Tibial nerve (tissue), 4 donors: ENCODE results near the gene RIIAD1. TPM values are rescaled to one million over a fixed set of nuclear protein-coding genes. Genes with fewer than 3 reads are reported as not detected.
"Not testable (repeated sequence)": the region's sequence is repeated elsewhere in the genome, so short reads cannot be mapped to it uniquely, and the experiment has no call there.

ENCODE experiments used
- DNase-seq, 2 donors: peaks; one replicate each; pipeline ENCODE4 v3.0.0-alpha.2; 2019; ENCODE audit warnings: low spot score in 2 of 2
- H3K27ac ChIP-seq, 4 donors: fragments of 200-600 bp; sonication (generic) in 3 of 4; one replicate each; pipeline ENCODE4 v1.5.1; 2017 to 2019; ENCODE audit warnings: mild to moderate bottlenecking in 1 of 4
- H3K27me3 ChIP-seq, 2 donors: fragments of 200-600 bp; sonication (generic) in 1 of 2; one replicate each; pipeline versions ENCODE4 v1.5.1 to v1.6.0; 2017 to 2019
- H3K36me3 ChIP-seq, 3 donors: fragments of 200-600 bp; sonication (generic); one replicate each; pipeline ENCODE4 v1.5.1; 2018 to 2019
- H3K4me1 ChIP-seq, 4 donors: fragments of 200-600 bp; sonication (generic) in 3 of 4; one replicate each; pipeline ENCODE4 v1.5.1; 2017 to 2019
- H3K4me3 ChIP-seq, 4 donors: fragments of 200-600 bp; sonication (generic) in 3 of 4; one replicate each; pipeline ENCODE4 v1.5.1; 2017 to 2019; ENCODE audit warnings: mild to moderate bottlenecking in 1 of 4, moderate library complexity in 1 of 4
- H3K9me3 ChIP-seq, 4 donors: fragments of 200-600 bp; sonication (generic) in 3 of 4; one replicate each; pipeline ENCODE4 v1.5.1; 2017 to 2019
- EP300 ChIP-seq, 2 donors: sonication (generic); formaldehyde crosslinking; IDR thresholded peaks; one replicate each; pipeline ENCODE4 v1.6.1; 2017; ENCODE audit warnings: antibody characterized with exemption in 2 of 2, mild to moderate bottlenecking in 1 of 2
- POLR2A ChIP-seq, 2 donors: fragments of 450-650 bp; IDR thresholded peaks; one replicate each; pipeline ENCODE4 v1.6.1; 2017; ENCODE audit warnings: antibody characterized with exemption in 2 of 2, mild to moderate bottlenecking in 2 of 2, moderate library complexity in 2 of 2
- WGBS, 2 donors: methylation state at CpG; one replicate each; pipeline ENCODE4 v1.1.5; 2018; 5-methylcytosine and 5-hydroxymethylcytosine counted together
- total RNA-seq, 4 donors: library from RNA; depleted of rRNA; stranded (reverse); fragments of >200 nt; gene quantifications; one replicate each; pipeline ENCODE4 v1.1.0, GENCODE V29; 2016
- TF ChIP-seq, protein P1 (sequence below), 5 experiments: fragments of 200-600 bp in 3 of 5; fragments of 450-650 bp in 2 of 5; sonication (generic) in 3 of 5; IDR thresholded peaks; one replicate each; pipeline ENCODE4 v1.5.1; 2016 to 2019; ENCODE audit warnings: antibody characterized with exemption in 5 of 5, mild to moderate bottlenecking in 3 of 5, moderate library complexity in 2 of 5

The RIIAD1 gene
- total RNA-seq, 4 donors from 2014 or later: not detected

DNA sequence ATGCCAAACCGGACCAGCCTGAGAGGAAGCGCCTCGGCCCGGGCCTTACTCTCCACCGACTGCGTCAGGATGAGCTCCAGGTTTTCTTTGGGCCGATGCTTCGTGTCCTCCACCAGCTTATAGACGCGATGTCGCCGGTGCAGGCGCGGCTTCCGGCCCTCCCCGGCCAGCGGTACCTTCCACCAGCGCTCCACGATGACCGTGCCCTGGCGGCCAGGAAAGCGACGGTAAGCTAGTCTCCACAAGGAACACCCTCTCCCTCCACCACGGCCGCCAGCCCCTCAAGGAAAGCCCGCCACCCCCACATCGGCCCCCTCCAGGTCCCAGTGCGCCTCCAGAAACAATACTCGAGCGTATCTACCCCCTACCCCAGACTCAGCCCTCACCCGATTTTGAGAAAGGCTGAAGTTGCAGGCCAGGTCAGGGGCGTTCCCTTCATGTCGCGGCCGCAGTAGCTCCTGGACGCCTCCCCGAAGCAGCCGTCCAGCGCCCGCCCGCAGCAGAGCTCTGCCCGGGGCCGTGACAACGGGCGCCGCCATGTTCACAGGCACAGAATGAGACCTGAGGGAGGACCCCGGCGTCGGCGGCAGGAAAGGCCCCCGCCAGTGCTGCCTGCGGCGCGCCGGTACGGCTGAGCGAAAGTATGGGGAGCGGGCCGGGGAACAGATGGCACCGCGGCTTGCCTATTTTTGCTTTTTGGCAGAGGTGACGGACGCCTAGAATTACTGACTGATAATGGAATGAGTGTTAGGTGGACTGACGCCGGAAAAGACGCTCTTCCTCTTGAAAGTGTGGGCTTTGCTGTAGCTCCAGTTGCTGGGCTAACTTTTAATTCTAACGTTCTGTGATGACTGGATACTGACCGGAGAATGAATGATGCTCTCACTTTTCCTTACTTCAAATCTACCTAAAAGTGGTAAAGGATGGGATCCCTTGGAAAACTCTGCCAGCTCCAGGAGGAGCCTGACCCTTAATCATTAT, 41.9 kb downstream of the RIIAD1 start, which contains the start of gene MRPL9:
Gene MRPL9, minus strand, starts transcription at position 556 of the 981 bp plus-strand sequence. Its CDS starts 17 bp downstream, at position 539.
- 1 to 2% methylated on average over 30 to 57 of the region's 68 CpGs for whole genome bisulfite sequencing, 2 donors
- Histone ChIP-seq H3K9me3 (no peaks in the 10 kb centered on the region), H3K36me3 (peaks cover 0 to 41% (median 0%) of the 10 kb centered on the region in 3 donors), H3K4me3 (peak within 1 kb of the TSS; percentile 70 to 87 (median 82)), H3K27ac (peak within 1 kb of the TSS; percentile 90 to 93 (median 91)), H3K4me1 (peaks cover 0 to 18% (median 6%) of the 10 kb centered on the region in 4 donors), H3K27me3 (no peaks in the 10 kb centered on the region)
- DNase-seq: peak; percentile 55 to 61
- TF ChIP-seq, protein P1, sequence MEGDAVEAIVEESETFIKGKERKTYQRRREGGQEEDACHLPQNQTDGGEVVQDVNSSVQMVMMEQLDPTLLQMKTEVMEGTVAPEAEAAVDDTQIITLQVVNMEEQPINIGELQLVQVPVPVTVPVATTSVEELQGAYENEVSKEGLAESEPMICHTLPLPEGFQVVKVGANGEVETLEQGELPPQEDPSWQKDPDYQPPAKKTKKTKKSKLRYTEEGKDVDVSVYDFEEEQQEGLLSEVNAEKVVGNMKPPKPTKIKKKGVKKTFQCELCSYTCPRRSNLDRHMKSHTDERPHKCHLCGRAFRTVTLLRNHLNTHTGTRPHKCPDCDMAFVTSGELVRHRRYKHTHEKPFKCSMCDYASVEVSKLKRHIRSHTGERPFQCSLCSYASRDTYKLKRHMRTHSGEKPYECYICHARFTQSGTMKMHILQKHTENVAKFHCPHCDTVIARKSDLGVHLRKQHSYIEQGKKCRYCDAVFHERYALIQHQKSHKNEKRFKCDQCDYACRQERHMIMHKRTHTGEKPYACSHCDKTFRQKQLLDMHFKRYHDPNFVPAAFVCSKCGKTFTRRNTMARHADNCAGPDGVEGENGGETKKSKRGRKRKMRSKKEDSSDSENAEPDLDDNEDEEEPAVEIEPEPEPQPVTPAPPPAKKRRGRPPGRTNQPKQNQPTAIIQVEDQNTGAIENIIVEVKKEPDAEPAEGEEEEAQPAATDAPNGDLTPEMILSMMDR (IDR thresholded peaks at IDR 0.05): no peak
- TF ChIP-seq EP300 (IDR thresholded peaks at IDR 0.05) (peak in 1 of 2 donors; percentile 76), POLR2A (IDR thresholded peaks at IDR 0.05) (no peak)

DNA sequence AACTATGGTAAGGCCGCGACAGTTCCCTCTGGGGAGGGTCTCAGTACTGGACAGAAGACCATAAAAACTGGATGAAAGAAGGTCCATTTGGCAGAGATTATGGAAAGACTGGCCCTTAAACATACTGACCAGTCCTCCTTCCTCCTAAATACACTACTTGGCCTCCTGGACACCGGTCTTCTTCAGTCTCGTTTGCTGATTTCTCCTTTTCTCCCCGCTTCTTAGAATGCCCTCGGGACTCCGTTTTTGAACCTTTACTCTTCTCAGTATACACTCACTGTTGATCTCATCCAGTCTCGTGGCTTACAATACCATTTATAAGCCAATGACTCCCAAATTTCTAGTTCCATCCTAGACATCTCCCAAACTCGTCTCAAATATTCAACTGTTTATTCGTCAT, 42.7 kb downstream of the RIIAD1 start:
- 46 to 52% methylated on average over 10 of the region's 10 CpGs for WGBS, 2 donors
- no peaks in the 10 kb centered on the region for H3K27me3 ChIP-seq
- TF ChIP-seq POLR2A (IDR thresholded peaks at IDR 0.05) (no peak), EP300 (IDR thresholded peaks at IDR 0.05) (no peak)
- TF ChIP-seq, protein P1 (IDR thresholded peaks at IDR 0.05): no peak
- H3K4me1 ChIP-seq: peaks cover 0 to 18% (median 6%) of the 10 kb centered on the region in 4 donors
- H3K4me3 ChIP-seq: peak overlapping the region; percentile 70 to 87 (median 82)
- peaks cover 0 to 33% (median 0%) of the 10 kb centered on the region in 3 donors for H3K36me3 ChIP-seq
- no peaks in the 10 kb centered on the region for H3K9me3 ChIP-seq
- H3K27ac ChIP-seq: peak overlapping the region; percentile 90 to 93 (median 91)
- DNase-seq: no peak

GRCh38 chr1:151768351-151769066, 47.2 kb downstream of the RIIAD1 start:
- not testable (repeated sequence) for H3K27me3 ChIP-seq, H3K27ac ChIP-seq, DNase-seq, H3K4me3 ChIP-seq, H3K9me3 ChIP-seq
- Histone ChIP-seq H3K4me1 (peaks cover 0 to 10% (median 4%) of the 10 kb centered on the region in 4 donors), H3K36me3 (peaks cover 0 to 18% (median 0%) of the 10 kb centered on the region in 3 donors)
- 63 to 67% methylated on average over 4 to 5 of the region's 7 CpGs for WGBS, 2 donors

DNA sequence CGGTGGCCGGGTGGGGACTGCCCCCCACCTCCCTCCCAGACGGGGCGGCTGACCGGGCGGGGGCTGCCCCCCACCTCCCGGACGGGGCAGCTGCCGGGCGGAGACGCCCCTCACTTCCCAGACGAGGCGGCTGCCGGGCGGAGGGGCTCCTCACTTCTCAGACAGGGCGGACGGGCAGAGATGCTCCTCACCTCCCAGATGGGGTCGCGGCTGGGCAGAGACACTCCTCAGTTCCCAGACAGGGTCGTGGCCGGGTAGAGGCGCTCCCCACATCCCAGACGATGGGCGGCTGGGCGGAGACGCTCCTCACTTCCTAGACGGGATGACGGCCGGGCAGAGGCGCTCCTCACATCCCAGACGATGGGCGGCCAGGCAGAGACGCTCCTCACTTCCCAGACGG, 47.9 kb downstream of the RIIAD1 start:
- H3K4me1 ChIP-seq, H3K9me3 ChIP-seq, H3K4me3 ChIP-seq, H3K27ac ChIP-seq, H3K27me3 ChIP-seq, DNase-seq: not testable (repeated sequence)
- WGBS, 2 donors: 86 to 88% methylated on average over 15 to 34 of the region's 34 CpGs
- H3K36me3 ChIP-seq: peaks cover 0 to 25% (median 0%) of the 10 kb centered on the region in 3 donors

DNA sequence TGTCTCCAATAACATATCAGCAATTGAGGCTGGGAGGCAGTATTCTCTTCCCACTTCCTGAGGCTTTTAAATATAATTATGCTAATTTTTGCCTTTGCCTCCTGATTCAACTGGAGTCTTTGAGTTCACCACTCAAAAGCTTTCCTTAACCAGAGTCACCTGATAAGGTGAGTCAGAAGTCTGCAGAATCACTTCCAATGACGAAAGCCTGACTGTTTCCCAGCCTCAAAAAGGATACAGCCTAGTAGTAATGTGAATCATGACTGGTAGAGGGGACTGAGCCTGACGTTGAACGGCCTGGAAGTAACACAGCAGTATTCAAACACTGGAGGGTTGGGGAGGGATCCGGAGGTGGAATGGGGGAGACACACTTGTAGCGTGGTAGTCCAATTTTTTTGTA, 52.4 kb downstream of the RIIAD1 start:
- 81 to 85% methylated on average over 5 of the region's 5 CpGs for WGBS, 2 donors
- no peaks in the 10 kb centered on the region for H3K27me3 ChIP-seq
- no peak for DNase-seq
- TF ChIP-seq POLR2A (IDR thresholded peaks at IDR 0.05): no peak
- TF ChIP-seq, protein P1 (IDR thresholded peaks at IDR 0.05): no peak
- TF ChIP-seq EP300 (IDR thresholded peaks at IDR 0.05): no peak
- no peaks in the 10 kb centered on the region for H3K9me3 ChIP-seq
- H3K4me1 ChIP-seq: no peaks in the 10 kb centered on the region
- H3K27ac ChIP-seq: no peak overlapping the region
- H3K36me3 ChIP-seq: peaks cover 0 to 68% (median under 1%) of the 10 kb centered on the region in 3 donors
- no peak overlapping the region for H3K4me3 ChIP-seq
